NCI-H774 (cell line): ENCODE results near the gene BTAF1.
"Not testable (repeated sequence)": the region's sequence is repeated elsewhere in the genome, so short reads cannot be mapped to it uniquely, and the experiment has no call there.

ENCODE experiments used
- DNase-seq: peaks from one replicate; lab custom pipeline; 2025; lab: John Stamatoyannopoulos, UW

The BTAF1 gene

DNA sequence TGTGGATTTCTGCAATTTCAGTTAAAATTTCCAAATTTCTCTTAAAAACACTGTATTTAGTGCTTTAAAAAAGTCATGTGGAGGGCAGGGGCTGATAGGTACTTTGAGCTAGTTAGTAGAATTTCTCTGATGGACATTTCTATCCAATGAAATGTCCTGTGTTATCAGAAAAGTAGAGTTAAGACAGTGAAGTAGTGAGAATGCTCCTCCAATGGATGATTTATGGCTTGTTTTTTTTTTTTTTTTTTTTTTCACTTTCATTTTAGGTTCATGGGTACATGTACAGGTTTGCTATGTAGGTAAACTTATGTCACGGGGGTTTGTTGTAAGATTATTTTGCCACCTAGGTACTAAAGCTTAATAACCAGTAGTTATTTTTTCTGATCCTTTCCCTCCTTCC lies 55.0 kb downstream of the BTAF1 start:
- no peak for DNase-seq

GRCh38 chr10:91980319-91980718 lies 56.7 kb downstream of the BTAF1 start:
- no peak for DNase-seq

DNA sequence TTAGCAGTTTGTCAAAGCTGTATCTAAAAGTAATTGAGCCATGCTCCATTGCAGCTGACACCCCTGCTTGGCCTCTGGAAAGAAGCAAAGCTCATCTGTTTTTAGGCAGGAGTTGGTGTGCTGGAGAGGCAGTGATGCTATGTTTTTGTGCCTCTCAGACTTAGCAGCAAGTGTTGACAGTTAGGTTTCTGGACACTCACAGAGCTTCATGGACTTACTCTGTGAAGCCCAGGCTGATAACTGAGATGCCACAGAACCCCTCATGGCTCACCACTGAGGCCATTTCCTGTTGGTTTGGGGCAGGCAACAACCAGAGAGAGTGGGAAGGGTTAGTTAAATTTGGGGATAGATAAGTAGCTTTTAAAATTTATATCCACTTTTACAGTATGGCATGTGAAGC lies 59.8 kb downstream of the BTAF1 start:
- DNase-seq: no peak

GRCh38 chr10:91987397-91988037 lies 63.9 kb downstream of the BTAF1 start:
- no peak for DNase-seq

- DNase-seq: no peak
These were observed 68.5 kb downstream of the BTAF1 start for GRCh38 chr10:91992031-91992430.

- no peak for DNase-seq
These were observed 72.7 kb downstream of the BTAF1 start for GRCh38 chr10:91996266-91996665.

GRCh38 chr10:92001581-92001980 lies 78.0 kb downstream of the BTAF1 start:
- no peak for DNase-seq

- no peak for DNase-seq
These were observed 78.4 kb downstream of the BTAF1 start for GRCh38 chr10:92001995-92002394.

DNA sequence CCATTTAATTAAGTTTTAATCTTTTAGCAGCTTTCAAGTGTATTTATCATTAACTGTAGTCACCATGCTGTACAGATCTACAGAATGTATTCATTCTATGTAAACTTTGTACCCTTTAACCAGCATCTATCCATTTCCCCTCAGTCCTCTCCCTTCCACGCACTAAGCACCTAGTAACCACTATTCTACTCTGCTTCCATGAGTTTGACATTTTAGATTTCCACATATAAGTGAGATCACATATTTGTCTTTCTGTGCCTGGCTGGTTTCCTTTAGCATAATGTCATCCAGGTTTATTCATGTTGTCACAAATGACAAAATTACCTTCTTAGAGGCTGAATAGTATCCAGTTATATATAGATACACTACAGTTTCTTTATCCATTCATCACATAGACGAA lies 79.7 kb downstream of the BTAF1 start:
- DNase-seq: peak; percentile 0

DNA sequence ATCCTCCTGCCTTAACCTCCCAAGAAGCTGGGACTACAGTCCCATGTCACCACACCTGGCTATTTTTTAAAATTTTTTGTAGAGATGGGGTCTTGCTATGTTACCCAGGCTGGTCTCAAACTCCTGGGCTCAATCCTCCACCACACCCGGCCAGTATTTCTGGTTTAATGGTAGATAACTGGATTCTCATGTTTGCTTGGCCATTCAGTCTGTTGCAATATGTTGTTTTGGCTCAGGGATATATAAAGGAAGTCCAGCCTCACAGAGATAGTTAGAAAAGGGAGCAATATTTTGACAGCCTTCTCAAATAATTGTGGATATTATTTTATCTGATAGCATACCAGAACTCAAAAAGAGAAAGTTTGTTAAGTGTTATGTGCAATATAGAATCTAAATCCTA lies 82.4 kb downstream of the BTAF1 start:
- DNase-seq: no peak

DNA sequence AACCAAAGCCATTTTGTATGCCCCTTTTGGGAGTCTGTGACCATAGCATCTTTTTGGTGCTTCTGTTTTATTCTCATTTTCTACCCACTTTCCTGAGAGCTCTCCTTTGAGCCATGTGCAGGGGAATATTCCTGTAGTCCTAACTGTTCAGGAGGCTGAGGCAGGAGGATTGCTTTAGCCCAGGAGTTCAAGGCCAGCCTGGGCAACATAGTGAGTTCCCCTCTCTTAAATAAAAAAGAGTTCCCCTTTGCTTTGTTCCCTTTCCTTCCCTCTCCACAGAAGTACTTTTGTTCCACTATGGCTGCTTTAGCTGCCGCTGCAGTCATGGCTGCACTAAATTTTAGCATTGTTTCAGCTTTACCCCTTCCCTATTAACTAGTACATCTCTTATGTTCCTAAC lies 85.9 kb downstream of the BTAF1 start:
- DNase-seq: no peak

DNA sequence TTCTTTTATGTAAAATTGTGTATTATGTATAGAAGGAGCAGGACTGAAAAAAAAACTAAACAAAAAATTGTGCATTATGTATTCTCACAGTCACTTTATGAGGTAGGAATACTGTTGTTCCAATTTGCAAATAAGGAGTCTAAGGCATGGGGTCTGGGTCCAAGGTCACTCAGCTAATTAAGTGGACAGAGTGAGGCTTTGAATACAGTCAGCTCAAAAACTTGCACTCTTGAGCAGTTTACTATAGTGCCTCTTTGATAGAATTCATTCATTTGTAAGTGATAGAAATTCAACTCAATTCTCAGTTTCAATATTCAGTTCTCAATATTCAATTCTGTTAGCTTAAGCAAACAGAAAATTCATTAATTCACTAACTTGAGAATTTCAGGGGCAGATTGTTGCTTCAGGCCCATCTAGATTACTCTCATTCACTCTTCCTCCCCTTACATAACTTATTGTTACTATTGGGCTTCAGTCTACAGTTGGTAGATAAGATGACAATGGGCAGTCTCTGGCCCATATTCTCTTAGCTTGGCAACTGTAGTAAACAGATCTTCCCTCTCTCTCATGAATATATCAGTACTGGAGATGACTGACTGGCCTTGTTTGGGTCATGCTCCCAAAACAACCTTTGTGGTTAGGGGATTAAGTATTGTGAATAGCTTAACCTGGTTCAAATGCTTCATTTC lies 86.6 kb downstream of the BTAF1 start:
- DNase-seq: no peak

GRCh38 chr10:92011560-92012214 lies 88.1 kb downstream of the BTAF1 start:
- no peak for DNase-seq

GRCh38 chr10:92014620-92015019 lies 91.0 kb downstream of the BTAF1 start:
- DNase-seq: no peak

GRCh38 chr10:92024700-92025099 lies 101.1 kb downstream of the BTAF1 start:
- DNase-seq: no peak

- not testable (repeated sequence) for DNase-seq
These were observed 101.8 kb downstream of the BTAF1 start for GRCh38 chr10:92025340-92025739.

DNA sequence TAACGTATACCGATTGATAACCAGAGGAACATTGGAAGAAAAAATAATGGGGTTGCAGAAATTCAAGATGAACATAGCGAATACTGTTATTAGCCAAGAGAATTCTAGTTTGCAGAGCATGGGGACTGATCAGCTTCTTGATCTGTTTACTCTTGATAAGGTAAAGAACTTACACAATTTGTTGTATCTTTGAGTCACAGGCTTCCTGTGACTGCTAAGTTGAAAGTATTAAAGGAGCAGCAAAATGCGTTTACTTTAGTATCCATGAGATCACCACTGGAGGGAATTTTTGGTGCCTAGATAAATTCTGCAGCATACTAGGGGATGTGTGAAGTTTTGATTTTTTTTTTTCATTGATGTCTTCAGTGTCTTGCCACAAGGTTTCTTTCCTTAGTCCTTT lies 103.6 kb downstream of the BTAF1 start:
- no peak for DNase-seq

GRCh38 chr10:92031580-92031979 lies 108.0 kb downstream of the BTAF1 start:
- DNase-seq: no peak

DNA sequence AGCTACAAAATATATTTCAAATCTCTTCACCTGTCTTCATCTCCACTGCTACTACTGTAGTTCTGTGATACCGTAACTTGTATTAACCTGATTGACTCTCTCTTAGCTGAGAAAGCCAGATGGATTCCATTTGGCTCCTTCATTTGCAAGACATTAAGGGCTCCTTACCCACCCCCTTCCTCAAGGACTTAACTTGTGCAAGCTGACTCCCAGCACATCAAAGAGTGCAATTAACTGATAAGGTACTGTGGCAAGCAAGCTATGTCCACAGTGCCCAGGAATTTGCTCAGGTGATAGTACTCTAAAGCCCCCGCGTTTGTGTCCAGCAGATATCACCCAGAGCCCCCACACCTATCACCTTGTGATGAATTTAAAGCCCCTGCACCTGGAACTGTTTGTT lies 109.5 kb downstream of the BTAF1 start:
- DNase-seq: not testable (repeated sequence)

- no peak for DNase-seq
These were observed 115.4 kb downstream of the BTAF1 start for GRCh38 chr10:92038949-92039348.

DNA sequence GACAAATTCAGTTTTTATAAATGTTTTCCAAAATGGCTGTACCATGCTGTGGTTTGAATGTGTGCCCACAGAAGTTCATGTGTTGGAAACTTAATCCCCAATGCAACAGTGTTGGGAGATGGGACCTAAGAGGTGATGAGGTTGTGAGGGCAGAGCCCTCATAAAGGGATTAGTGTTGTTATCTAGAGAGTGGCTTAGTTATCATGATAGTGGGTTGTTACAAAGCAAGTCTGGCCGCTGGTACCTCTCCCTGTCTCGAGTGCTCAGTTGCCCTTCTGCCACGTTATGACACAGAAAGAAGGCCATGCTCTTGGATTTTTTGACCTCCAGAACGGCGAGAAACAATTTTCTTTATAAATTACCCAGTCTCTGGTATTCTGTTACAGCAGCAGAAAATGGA lies 119.0 kb downstream of the BTAF1 start:
- no peak for DNase-seq

DNA sequence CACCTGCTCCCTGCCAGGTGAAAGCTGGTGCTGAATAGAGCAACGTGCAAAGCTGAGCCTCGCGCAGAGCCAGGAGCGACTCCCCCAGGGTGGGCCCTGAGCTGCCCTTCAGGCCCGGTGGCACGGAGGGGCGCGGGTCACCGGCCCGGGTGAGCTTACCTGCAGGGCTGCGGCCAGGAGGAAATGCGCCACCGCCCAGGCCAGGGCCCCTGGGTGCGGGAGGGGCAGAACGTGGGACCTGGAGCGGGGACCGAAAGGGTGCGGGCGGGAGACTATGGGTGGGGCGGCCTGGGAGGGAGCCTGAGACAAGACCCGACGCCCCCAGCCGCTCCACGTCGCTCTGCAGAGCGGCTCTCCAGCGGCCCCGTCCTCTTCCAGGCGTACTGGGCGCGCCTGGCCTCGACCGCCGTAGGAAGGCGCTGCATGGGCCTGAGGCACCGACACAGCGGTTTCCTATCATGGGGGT lies 122.1 kb downstream of the BTAF1 start:
- no peak for DNase-seq

DNA sequence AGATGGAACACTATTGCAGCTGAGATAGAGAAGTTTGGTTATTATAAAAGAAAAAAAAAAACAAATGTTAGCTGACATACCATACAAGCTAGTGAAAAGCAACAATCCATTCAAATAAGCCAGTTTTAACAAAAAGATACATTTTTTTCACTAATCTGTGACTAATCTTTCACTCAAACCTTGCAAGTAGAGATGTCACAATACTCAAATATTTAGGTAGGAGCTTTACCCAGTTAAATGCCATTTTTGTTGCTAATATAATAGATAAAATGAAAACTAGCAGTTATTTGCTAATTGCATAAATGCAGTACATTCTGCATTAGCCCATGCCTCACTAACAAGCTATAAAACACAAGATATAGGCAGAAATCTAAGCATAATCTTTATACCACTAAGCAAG lies 123.6 kb downstream of the BTAF1 start:
- no peak for DNase-seq
